ENCODE results near the gene CD160.
"Not testable (repeated sequence)": the region's sequence is repeated elsewhere in the genome, so short reads cannot be mapped to it uniquely, and the experiment has no call there.

The CD160 gene

DNA sequence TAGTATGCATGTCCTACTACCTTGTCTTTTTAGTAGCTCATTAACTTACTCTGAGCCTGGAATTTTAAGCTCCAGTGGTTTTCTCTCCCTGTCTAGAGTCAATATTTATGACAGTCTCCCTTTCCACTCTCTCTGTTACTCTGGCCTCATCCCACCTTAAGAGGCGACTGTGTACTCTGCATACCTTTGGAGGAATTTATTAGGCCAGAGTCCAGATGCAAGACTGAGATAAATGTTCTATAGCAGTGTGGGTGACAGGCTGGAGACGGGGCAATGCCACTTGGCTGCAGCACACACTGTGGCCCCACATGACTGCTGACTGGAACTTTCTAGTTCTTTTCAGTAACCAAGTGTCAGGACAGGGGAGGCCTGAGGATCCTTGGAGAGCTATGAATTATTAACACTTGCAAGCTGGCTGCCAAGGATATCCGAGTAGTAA lies 8.1 kb upstream of the CD160 start:
- no peak for TF ChIP-seq ZFP3 (CRISPR knock-in tag; IDR thresholded peaks at IDR 0.05)
- TF ChIP-seq ZFP30 (CRISPR knock-in tag; IDR thresholded peaks at IDR 0.05), result no peak
- TF ChIP-seq, protein P1, sequence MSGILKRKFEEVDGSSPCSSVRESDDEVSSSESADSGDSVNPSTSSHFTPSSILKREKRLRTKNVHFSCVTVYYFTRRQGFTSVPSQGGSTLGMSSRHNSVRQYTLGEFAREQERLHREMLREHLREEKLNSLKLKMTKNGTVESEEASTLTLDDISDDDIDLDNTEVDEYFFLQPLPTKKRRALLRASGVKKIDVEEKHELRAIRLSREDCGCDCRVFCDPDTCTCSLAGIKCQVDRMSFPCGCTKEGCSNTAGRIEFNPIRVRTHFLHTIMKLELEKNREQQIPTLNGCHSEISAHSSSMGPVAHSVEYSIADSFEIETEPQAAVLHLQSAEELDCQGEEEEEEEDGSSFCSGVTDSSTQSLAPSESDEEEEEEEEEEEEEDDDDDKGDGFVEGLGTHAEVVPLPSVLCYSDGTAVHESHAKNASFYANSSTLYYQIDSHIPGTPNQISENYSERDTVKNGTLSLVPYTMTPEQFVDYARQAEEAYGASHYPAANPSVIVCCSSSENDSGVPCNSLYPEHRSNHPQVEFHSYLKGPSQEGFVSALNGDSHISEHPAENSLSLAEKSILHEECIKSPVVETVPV (CRISPR knock-in tag; IDR thresholded peaks at IDR 0.05), result no peak
- no peak for TF ChIP-seq CSDC2 (CRISPR knock-in tag; IDR thresholded peaks at IDR 0.05)
- TF ChIP-seq ARNTL (CRISPR knock-in tag; IDR thresholded peaks at IDR 0.05; ENCODE audit: borderline replicate concordance, low read depth), result no peak
- no peak for TF ChIP-seq GLIS3 (CRISPR knock-in tag; IDR thresholded peaks at IDR 0.05)
- TF ChIP-seq ZNF70 (CRISPR knock-in tag; IDR thresholded peaks at IDR 0.05), result no peak
- TF ChIP-seq ZNF8 (CRISPR knock-in tag; IDR thresholded peaks at IDR 0.05), result no peak
- no peak for TF ChIP-seq SNAI2 (CRISPR knock-in tag; IDR thresholded peaks at IDR 0.05)
- TF ChIP-seq RARB (CRISPR knock-in tag; IDR thresholded peaks at IDR 0.05), result no peak
- TF ChIP-seq PPARA (CRISPR knock-in tag; IDR thresholded peaks at IDR 0.05; ENCODE audit: borderline replicate concordance), result no peak
- TF ChIP-seq ESRRG (CRISPR knock-in tag; IDR thresholded peaks at IDR 0.05), result no peak
- ATAC-seq, result peak; percentile 34; the same call in 2 of the 3 replicates

DNA sequence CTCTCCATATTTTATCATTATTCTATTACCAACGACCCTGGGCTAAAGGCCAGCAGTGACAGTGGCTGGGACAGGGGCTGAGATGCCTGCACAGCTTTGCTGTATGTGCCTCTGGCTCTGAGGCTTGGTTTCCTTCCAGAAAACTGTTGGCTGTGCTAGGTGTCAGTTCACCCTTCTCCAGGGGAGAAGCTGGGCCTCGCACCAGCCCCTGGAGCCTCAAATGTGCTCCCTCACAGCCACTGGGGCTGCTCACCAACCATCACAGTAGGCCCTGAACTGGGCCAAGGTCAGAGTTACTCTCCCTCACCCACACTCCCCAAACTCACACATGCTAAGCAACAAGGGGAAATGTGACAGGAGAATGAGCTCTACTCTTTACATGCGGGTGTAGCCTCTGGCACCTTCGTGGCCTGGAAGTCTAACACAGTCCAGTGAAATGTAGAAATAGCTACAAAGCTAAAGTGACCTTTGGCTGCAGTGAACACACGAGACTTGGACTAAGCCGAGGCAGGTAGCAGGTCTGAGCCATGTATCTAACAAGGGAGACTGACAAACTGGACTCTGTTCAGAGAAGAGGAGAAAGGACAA lies 4.7 kb upstream of the CD160 start:
- TF ChIP-seq OSR1 (CRISPR knock-in tag; IDR thresholded peaks at IDR 0.05), result no peak
- TF ChIP-seq, protein P2, sequence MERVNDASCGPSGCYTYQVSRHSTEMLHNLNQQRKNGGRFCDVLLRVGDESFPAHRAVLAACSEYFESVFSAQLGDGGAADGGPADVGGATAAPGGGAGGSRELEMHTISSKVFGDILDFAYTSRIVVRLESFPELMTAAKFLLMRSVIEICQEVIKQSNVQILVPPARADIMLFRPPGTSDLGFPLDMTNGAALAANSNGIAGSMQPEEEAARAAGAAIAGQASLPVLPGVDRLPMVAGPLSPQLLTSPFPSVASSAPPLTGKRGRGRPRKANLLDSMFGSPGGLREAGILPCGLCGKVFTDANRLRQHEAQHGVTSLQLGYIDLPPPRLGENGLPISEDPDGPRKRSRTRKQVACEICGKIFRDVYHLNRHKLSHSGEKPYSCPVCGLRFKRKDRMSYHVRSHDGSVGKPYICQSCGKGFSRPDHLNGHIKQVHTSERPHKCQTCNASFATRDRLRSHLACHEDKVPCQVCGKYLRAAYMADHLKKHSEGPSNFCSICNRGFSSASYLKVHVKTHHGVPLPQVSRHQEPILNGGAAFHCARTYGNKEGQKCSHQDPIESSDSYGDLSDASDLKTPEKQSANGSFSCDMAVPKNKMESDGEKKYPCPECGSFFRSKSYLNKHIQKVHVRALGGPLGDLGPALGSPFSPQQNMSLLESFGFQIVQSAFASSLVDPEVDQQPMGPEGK (CRISPR knock-in tag; IDR thresholded peaks at IDR 0.05; ENCODE audit: borderline replicate concordance), result no peak
- no peak for TF ChIP-seq ARNTL (CRISPR knock-in tag; IDR thresholded peaks at IDR 0.05; ENCODE audit: borderline replicate concordance, low read depth)
- no peak for TF ChIP-seq ZFP3 (CRISPR knock-in tag; IDR thresholded peaks at IDR 0.05)
- TF ChIP-seq BACH2 (CRISPR knock-in tag; IDR thresholded peaks at IDR 0.05; ENCODE audit: borderline replicate concordance), result no peak
- TF ChIP-seq, protein P3, sequence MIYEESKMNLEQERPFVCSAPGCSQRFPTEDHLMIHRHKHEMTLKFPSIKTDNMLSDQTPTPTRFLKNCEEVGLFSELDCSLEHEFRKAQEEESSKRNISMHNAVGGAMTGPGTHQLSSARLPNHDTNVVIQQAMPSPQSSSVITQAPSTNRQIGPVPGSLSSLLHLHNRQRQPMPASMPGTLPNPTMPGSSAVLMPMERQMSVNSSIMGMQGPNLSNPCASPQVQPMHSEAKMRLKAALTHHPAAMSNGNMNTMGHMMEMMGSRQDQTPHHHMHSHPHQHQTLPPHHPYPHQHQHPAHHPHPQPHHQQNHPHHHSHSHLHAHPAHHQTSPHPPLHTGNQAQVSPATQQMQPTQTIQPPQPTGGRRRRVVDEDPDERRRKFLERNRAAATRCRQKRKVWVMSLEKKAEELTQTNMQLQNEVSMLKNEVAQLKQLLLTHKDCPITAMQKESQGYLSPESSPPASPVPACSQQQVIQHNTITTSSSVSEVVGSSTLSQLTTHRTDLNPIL (CRISPR knock-in tag; IDR thresholded peaks at IDR 0.05; ENCODE audit: low read depth), result no peak
- no peak for TF ChIP-seq ZNF565 (CRISPR knock-in tag; conservative IDR thresholded peaks at IDR 0.05; ENCODE audit: low read depth)
- TF ChIP-seq GLIS3 (CRISPR knock-in tag; IDR thresholded peaks at IDR 0.05), result no peak
- no peak for TF ChIP-seq ISL1 (CRISPR knock-in tag; IDR thresholded peaks at IDR 0.05)
- ATAC-seq, result no peak

DNA sequence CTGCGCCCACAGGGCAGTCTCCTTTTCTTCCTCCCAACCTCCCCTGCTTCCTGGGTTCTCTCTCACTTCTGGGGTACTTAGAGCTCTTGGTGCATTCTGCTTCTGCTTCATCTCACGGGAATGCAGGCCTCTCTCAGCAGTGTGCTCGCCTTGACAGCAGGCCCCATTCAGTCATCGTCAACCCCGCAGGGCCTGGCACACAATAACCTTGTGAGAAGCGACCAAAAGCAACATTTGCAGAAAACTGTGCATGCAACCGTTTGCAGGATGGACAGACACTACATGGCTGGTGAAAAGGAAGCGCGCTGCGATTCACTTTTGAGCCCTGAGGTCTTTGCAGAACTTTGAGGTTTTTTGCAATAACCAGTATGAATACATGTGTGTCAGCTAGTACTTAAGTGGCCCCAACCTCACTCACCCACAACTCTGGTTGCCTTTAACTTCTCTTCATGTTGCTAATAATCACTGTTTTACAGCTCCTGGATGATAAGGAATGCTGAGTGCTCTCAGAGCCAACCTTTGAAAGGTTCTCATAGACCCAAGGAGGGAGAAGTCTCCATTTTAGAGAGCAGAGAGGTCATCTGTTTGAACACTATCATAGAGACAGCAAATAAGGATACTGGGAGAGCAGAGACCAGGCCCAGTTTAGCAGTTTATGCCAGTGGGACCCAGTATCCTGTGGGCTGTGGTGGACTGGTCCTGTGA lies 2.5 kb upstream of the CD160 start:
- TF ChIP-seq TOX (CRISPR knock-in tag; IDR thresholded peaks at IDR 0.05; ENCODE audit: borderline replicate concordance), result no peak
- TF ChIP-seq ISL1 (CRISPR knock-in tag; IDR thresholded peaks at IDR 0.05), result no peak
- TF ChIP-seq ZFP30 (CRISPR knock-in tag; IDR thresholded peaks at IDR 0.05), result no peak
- no peak for TF ChIP-seq ZNF8 (CRISPR knock-in tag; IDR thresholded peaks at IDR 0.05)
- TF ChIP-seq, protein P4, sequence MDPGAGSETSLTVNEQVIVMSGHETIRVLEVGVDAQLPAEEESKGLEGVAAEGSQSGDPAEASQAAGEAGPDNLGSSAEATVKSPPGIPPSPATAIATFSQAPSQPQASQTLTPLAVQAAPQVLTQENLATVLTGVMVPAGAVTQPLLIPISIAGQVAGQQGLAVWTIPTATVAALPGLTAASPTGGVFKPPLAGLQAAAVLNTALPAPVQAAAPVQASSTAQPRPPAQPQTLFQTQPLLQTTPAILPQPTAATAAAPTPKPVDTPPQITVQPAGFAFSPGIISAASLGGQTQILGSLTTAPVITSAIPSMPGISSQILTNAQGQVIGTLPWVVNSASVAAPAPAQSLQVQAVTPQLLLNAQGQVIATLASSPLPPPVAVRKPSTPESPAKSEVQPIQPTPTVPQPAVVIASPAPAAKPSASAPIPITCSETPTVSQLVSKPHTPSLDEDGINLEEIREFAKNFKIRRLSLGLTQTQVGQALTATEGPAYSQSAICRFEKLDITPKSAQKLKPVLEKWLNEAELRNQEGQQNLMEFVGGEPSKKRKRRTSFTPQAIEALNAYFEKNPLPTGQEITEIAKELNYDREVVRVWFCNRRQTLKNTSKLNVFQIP (CRISPR knock-in tag; IDR thresholded peaks at IDR 0.05; ENCODE audit: borderline replicate concordance, low read depth), result no peak
- TF ChIP-seq ZFP3 (CRISPR knock-in tag; IDR thresholded peaks at IDR 0.05), result no peak

DNA sequence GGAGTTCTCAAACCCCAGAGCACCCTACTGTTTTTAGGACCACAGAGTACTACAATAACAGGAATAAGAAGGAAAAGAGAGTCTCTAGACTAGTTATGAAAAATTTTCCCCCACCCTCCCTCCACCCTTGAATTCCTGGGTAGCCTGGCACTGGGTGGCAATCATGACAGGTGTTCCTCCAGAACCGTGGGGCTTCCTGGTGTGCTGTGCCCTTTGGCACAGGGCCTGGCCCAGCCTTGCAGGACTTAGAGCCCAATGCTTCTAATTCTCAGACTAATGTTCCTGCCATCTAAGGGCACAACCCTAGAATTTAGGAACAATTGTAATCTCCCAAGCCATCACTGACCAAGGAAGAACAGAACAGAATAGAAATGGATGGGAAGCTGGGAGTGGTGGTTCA lies 1.5 kb upstream of the CD160 start:
- no peak for ATAC-seq
- TF ChIP-seq SNAI2 (CRISPR knock-in tag; IDR thresholded peaks at IDR 0.05), result no peak
- no peak for TF ChIP-seq ZFP3 (CRISPR knock-in tag; IDR thresholded peaks at IDR 0.05)
- TF ChIP-seq GLIS3 (CRISPR knock-in tag; IDR thresholded peaks at IDR 0.05), result no peak
- TF ChIP-seq ISL1 (CRISPR knock-in tag; IDR thresholded peaks at IDR 0.05), result no peak
- TF ChIP-seq CSDC2 (CRISPR knock-in tag; IDR thresholded peaks at IDR 0.05), result no peak
- TF ChIP-seq TCF4 (CRISPR knock-in tag; IDR thresholded peaks at IDR 0.05; ENCODE audit: borderline replicate concordance), result no peak
- no peak for TF ChIP-seq RARB (CRISPR knock-in tag; IDR thresholded peaks at IDR 0.05)
- no peak for TF ChIP-seq ZNF565 (CRISPR knock-in tag; conservative IDR thresholded peaks at IDR 0.05; ENCODE audit: low read depth)
- TF ChIP-seq ZC3H10 (CRISPR knock-in tag; IDR thresholded peaks at IDR 0.05), result no peak
- TF ChIP-seq ZNF8 (CRISPR knock-in tag; IDR thresholded peaks at IDR 0.05), result no peak

More for the DNA sequence above, 2.5 kb upstream of the CD160 start:
- ATAC-seq, result no peak

DNA sequence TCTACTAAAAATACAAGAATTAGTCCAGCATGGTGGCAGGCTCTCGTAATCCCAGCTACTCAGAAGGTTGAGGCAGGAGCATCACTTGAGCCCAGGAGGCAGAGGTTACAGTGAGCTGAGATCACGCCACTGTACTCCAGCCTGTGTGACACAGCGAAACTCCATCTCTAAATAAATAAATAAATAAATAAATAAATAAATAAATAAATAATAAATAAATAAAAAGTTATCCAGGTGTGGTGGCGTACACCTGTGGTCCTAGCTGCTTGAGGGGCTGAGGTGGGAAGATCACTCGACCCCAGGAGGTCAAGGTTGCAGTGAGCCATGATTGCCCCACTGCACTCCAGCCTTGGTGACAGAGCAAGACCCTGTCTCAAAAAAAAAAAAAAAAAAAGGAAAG lies 834 bp upstream of the CD160 start:
- ATAC-seq, result not testable (repeated sequence)

Data from SK-N-SH treated with all-trans-retinoic acid at 6 μM for 48 hours (cell line).